OCI-LY3 (cell line): ENCODE measurements around the gene TLL2.

Experiments used
- EZH2phosphoT487 ChIP-seq: fragments of 200-600 bp; shearing (Covaris generic); IDR thresholded peaks from 2 replicates; pipeline ENCODE4 v1.6.1; 2018; ENCODE audit warnings: antibody characterized with exemption, mixed run types, low read depth
- TF ChIP-seq, protein P1 (sequence below): fragments of 200-600, 300-600 bp; sonication (generic); IDR thresholded peaks from 2 replicates; pipeline ENCODE4 v1.5.1; 2014; ENCODE audit warnings: antibody characterized with exemption, low read length, low read depth

DNA sequence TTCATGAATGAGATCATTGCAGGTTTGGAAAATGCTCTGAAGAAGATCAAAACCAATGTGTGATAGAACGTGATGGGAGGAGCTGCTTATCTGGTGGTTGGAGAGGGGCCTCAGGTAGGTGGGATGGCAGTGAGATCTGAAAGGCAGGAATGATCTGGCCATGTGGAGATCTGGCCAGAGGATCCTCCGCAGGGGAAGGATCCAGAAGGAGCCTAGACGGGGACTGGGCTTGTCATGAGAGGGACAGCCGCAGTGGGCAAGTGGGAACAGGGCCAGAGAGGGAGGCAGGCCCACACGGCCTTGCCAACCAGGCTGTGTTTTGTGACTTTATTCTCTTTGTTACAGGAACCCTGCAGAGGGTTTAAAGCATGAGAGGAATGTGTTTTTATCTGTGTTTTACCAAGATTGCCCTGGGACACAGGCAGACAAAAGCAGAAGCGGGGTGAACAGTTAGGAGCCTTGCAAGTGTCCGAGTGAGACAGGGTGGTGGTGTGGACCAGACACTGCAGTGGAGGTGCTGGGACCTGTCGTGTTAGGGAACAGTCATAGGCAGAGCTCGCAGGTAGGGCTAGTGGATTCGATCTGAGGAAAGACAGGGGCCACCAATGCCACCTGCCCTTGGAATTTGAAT is 66.6 kb downstream of the TLL2 start:
- TF ChIP-seq, protein P1, sequence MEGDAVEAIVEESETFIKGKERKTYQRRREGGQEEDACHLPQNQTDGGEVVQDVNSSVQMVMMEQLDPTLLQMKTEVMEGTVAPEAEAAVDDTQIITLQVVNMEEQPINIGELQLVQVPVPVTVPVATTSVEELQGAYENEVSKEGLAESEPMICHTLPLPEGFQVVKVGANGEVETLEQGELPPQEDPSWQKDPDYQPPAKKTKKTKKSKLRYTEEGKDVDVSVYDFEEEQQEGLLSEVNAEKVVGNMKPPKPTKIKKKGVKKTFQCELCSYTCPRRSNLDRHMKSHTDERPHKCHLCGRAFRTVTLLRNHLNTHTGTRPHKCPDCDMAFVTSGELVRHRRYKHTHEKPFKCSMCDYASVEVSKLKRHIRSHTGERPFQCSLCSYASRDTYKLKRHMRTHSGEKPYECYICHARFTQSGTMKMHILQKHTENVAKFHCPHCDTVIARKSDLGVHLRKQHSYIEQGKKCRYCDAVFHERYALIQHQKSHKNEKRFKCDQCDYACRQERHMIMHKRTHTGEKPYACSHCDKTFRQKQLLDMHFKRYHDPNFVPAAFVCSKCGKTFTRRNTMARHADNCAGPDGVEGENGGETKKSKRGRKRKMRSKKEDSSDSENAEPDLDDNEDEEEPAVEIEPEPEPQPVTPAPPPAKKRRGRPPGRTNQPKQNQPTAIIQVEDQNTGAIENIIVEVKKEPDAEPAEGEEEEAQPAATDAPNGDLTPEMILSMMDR = no peak
- TF ChIP-seq EZH2phosphoT487 = no peak
